Measurements from ENCODE around the gene NKIRAS1.
"Not testable (repeated sequence)": the region's sequence is repeated elsewhere in the genome, so short reads cannot be mapped to it uniquely, and the experiment has no call there.

Gene NKIRAS1

DNA sequence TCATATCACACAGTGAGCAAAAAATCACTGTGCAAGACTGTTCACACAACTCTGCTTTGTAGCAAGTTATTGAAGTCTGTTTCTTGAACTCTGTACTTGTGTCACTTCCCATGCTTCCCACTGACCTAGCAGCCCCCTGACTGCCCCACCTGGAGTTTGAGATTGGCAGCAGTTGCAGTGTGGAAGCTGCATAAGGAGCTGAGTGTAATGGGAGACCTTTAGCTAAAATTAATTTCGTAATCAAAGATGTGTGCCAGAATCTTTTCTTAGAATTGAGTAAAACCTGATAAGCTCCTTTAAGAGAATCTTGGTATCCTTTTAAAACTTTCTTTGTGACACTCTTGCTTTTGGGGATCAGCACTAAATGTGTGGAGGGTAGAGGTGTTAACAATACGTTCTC, 42.8 kb downstream of the NKIRAS1 start:
- DNase-seq (ENCODE audit: insufficient read length, low spot score), result no peak
- peak; percentile 37 for FAIRE-seq

- no peak for DNase-seq (ENCODE audit: insufficient read length, low spot score)
- no peak for FAIRE-seq
Measured at GRCh38 chr3:23872330-23872729, 44.5 kb downstream of the NKIRAS1 start.

GRCh38 chr3:23871361-23871760, 45.4 kb downstream of the NKIRAS1 start:
- not testable (repeated sequence) for DNase-seq (ENCODE audit: insufficient read length, low spot score); FAIRE-seq

DNA sequence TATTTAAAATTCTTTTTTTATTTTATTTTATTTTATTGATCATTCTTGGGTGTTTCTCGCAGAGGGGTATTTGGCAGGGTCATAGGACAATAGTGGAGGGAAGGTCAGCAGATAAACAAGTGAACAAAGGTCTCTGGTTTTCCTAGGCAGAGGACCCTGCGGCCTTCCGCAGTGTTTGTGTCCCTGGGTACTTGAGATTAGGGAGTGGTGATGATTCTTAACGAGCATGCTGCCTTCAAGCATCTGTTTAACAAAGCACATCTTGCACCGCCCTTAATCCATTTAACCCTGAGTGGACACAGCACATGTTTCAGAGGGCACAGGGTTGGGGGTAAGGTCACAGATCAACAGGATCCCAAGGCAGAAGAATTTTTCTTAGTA, 46.1 kb downstream of the NKIRAS1 start:
- DNase-seq (ENCODE audit: insufficient read length, low spot score); FAIRE-seq: not testable (repeated sequence)

GRCh38 chr3:23869977-23870662, 46.7 kb downstream of the NKIRAS1 start:
- DNase-seq (ENCODE audit: insufficient read length, low spot score) (no peak), FAIRE-seq (no peak)

- no peak for DNase-seq (ENCODE audit: insufficient read length, low spot score)
- no peak for FAIRE-seq
Measured at GRCh38 chr3:23867838-23868237, 49.0 kb downstream of the NKIRAS1 start.

DNA sequence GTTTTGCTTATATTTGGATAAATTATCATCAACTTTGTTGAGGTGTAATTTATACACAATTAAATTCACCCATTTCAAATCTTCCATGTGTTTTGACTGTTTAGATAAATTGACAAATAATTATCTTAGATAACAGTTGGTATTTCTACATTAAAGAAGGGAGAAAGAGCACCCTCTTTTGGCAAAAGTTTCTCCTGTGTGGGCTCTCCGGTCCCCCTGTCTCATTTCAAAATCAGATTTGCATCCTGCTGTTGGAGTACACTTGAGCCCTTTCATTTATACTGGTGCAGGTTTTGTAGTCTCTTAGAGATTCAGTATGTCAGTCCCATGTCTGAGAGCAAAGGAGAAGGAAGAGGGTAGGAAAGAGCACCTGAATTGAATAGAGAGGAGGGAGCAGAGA, 49.4 kb downstream of the NKIRAS1 start:
- FAIRE-seq (no peak), DNase-seq (ENCODE audit: insufficient read length, low spot score) (no peak)

DNA sequence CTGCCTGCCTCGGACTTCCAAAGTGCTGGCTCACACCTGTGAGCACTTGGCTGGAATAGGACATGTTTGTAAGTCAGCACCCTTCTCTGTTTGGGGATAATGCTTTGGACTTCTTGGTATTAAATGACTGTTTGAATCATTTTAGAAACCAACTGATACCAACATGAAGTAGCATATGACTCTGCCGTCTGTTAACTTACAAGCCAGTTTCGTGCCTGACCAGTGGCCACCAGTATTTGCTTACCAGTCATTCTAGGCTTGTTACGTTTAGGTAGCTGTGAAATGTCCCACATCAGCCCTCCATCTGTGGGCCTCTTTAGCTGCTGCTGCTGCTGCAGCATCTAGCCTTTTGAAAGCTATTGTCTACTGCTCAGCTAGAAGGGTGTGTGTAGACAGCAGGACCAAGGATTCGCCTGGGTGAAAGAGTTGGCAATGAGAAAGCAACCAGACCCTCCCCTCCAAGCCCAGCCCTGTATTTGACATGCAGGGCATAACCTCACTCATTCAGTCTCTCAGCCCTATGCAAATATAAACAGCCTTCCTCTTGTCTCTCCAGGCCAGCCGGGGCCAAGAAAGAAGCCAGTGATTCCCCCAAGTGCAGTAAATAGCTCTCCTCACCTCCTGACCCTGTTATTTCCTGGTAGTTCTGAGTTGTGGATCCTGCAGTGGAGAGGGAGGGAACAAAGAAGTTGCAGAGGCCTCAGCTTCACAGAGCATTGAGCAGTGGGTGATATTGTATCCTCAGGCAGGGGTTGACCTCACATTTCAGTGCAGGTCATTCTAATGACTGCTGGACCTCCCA, 51.0 kb downstream of the NKIRAS1 start:
- DNase-seq (ENCODE audit: insufficient read length, low spot score), result no peak
- peak; percentile 85 for FAIRE-seq

DNA sequence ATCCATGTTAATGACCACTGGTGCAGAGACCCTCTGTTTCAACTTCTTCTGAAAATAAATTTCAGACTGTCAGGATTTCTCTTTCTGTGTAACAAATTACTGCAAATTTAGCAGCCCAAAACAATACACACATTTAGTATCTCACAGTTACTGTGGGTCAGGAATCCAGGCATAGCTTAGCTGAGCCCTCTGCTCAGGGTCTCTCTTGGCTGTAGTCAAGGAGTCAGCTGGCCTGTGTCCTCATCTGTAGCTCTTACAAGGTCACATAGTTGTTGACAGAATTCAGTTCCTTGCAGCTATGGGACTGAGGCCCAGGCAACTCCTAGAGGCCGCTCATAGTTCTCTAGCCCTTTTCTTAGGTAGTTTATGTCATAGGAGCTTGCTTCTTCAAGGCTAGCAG, 51.9 kb downstream of the NKIRAS1 start:
- no peak for FAIRE-seq

DNA sequence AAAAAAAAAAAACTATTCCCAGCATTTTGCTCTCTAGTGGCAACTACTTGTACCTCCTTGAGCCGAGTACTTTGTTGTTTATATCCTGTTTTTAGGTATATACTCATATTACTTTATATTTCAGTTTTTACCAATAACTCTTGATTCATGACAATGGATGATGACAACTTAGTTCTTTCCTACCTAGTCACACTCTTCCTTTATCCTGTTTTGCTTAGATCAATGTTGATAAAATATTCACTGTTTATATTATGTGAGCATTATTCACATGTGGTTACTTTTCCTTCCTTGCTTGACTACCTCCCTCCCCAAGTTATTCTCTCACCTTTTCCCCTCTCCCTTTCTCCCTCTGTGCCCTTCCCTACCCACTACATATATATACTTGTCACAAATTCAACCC, 53.7 kb downstream of the NKIRAS1 start:
- no peak for FAIRE-seq
- DNase-seq (ENCODE audit: insufficient read length, low spot score), result no peak

More for the DNA sequence above, 51.9 kb downstream of the NKIRAS1 start:
- no peak for DNase-seq (ENCODE audit: insufficient read length, low spot score)

DNA sequence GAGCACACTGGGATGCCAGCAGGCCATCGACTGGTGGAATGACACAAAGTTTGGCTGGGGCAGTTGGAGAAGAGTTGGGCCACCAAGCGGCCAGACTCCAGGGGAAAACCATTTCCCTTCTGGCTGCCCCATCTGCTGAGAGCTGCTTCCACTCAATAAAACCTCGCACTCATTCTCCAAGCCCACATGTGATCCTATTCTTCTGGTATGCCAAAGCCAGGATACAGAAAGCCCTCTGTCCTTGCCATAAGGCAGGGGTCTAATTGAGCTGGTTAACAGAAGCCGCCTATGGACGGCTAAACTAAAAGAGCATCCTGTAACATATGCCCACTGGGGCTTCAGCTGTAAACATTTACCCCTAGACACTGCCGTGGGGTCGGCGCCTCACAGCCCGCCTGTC, 55.1 kb downstream of the NKIRAS1 start:
- DNase-seq (ENCODE audit: insufficient read length, low spot score) (no peak), FAIRE-seq (no peak)

DNA sequence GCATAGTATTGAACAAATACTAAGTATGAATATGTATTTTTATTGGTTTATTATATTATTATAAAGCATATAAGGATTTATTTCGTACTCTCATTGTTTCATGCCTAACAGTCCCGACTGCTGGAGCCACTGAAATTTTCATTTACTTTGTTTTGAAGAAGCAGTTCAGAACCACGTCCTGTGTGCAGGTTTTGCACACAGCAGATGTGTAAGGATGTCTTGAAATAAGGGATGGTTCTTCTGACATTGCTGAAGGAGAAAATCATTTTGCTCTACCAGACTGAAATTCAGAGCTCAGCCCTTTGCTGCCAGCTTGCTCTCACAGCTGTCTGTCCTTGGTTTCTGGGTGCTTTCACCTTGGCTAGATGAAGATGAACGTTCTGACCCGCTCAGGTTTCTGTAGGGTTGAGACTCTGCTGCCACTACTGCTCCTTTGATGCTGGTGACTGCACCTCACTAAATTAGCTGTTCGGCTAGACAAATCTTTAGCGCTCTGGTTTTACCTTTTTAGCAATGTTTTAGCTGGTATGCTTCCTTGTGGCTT, 56.9 kb downstream of the NKIRAS1 start:
- no peak for FAIRE-seq
- no peak for DNase-seq (ENCODE audit: insufficient read length, low spot score)

GRCh38 chr3:23859012-23859743, 57.6 kb downstream of the NKIRAS1 start:
- DNase-seq (ENCODE audit: insufficient read length, low spot score), result no peak
- FAIRE-seq, result peak; percentile 66

DNA sequence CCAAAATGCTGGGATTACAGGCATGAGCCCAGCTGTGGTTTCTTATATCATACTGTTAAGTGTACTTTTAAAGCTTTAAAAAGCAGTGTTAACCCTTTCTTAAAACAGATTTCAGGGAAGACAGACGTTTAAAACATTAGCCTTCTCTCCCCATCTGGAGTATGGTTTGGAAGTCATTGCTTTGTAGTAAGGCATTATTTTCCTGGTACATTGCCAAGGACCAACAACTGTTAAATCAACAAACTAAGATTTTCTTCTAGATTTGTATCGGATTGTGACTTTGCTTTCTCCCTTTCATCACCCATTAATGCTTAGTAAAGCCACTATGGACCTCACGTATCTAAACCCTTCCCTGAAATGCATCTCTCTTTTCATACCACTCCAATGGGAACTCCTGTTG, 60.5 kb downstream of the NKIRAS1 start:
- no peak for FAIRE-seq
- DNase-seq (ENCODE audit: insufficient read length, low spot score), result no peak

- FAIRE-seq, result not testable (repeated sequence)
Measured at GRCh38 chr3:23849462-23849861, 67.3 kb downstream of the NKIRAS1 start.

GRCh38 chr3:23845326-23846216, 71.2 kb downstream of the NKIRAS1 start:
- no peak for FAIRE-seq
- no peak for DNase-seq (ENCODE audit: insufficient read length, low spot score)

More at GRCh38 chr3:23849462-23849861, 67.3 kb downstream of the NKIRAS1 start:
- DNase-seq (ENCODE audit: insufficient read length, low spot score), result not testable (repeated sequence)

GRCh38 chr3:23843869-23844268, 72.9 kb downstream of the NKIRAS1 start:
- no peak for FAIRE-seq
- no peak for DNase-seq (ENCODE audit: insufficient read length, low spot score)

All from GM19239 (cell line).